ENCODE results near the gene TENT5C.

The TENT5C gene

GRCh38 chr1:117648015-117648414 lies 42.2 kb downstream of the TENT5C start:
- no peak for TF ChIP-seq CTCF (IDR thresholded peaks at IDR 0.05; ENCODE audit: low read depth, low read length, missing control alignments)
- H3K4me3 ChIP-seq (ENCODE audit: low read depth, low read length): no peak overlapping the region
- in situ Hi-C loops (cut with HindIII; ENCODE audit: low sequenced_read_pairs): no loop called here
- DNase-seq (ENCODE audit: low read depth): no peak

DNA sequence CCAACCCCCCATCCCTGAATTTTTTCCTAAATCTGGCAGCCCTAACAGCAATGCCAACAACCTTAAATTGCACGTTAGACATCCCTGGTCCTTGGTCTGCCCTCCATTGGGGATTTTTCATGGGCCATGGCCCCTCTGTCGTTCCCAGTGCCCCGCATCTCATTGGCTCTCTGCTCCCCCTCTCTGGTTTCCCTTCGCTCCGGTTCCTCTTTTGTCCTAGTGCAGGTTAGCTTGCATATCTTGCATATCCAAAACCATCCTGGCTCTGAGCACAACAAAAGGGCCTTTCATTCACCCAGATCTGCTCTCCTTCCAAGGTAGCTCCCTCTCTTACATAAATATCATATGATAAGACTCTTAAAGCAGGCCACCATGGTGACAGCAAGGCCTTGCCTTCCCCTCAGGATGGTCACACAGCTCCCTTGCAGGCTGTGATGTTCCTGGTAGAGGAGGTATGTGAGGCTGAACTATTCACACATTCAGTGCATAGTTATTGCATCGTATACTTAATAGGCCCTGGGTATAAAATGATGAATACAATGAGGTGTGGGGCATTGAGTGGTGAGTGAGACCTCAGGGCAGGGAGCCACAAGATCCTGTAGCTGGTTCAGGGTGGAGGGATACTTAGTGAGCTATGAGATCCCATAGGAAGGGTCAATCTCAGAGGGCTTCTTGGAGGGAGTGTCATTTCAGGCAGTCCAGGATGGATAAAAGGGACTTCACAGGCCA lies 45.2 kb downstream of the TENT5C start:
- no peak overlapping the region for H3K4me3 ChIP-seq (ENCODE audit: low read depth, low read length)
- in situ Hi-C loops (cut with HindIII; ENCODE audit: low sequenced_read_pairs): no loop called here
- no peak for TF ChIP-seq CTCF (IDR thresholded peaks at IDR 0.05; ENCODE audit: low read depth, low read length, missing control alignments)
- no peak for DNase-seq (ENCODE audit: low read depth)

- H3K4me3 ChIP-seq (ENCODE audit: low read depth, low read length): no peak overlapping the region
- no peak for TF ChIP-seq CTCF (IDR thresholded peaks at IDR 0.05; ENCODE audit: low read depth, low read length, missing control alignments)
- no peak for DNase-seq (ENCODE audit: low read depth)
- in situ Hi-C loops (cut with HindIII; ENCODE audit: low sequenced_read_pairs): no loop called here
Measured at GRCh38 chr1:117651616-117652015, 45.8 kb downstream of the TENT5C start.

DNA sequence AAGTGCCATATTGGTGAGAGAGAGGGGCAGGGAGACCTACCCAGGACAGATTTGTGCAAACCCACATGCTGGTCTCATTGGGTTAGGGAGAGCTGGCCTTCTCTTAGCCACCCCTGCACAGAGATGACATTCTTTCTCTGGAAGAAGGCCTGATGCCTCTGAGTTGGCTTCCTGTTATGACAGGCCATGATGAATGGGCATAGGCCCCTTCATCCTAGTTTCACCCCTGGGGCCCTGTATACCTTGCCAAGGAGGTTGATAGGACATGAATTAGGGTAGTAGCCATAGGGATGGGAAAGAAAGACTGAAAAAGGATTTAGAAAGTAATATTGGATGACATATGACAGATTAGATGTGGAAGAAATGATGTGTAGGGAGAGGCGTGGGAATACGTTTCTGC lies 46.6 kb downstream of the TENT5C start:
- no peak overlapping the region for H3K4me3 ChIP-seq (ENCODE audit: low read depth, low read length)
- no peak for DNase-seq (ENCODE audit: low read depth)
- TF ChIP-seq CTCF (IDR thresholded peaks at IDR 0.05; ENCODE audit: low read depth, low read length, missing control alignments): no peak
- in situ Hi-C loops (cut with HindIII; ENCODE audit: low sequenced_read_pairs): no loop called here

DNA sequence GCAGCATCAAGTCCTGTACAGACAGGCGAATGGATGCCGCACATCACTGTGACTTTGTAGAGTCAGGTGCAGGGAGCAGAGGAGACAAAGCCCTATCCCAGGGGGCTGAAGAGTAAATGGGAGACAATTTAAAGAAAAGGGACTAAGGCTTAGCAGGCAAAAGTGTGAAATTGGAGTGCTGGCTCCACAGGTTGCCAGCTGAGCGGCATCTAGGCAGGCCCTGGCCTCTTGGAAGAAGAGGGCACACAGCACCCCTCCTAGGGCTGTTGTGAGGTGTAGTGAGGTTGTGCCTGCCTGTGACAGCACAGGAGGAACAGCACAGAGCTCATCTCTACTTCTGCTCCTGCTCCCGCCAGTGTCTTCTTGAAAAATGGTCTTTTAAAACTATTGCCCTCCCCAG lies 47.3 kb downstream of the TENT5C start:
- H3K4me3 ChIP-seq (ENCODE audit: low read depth, low read length): no peak overlapping the region
- in situ Hi-C loops (cut with HindIII; ENCODE audit: low sequenced_read_pairs): no loop called here
- TF ChIP-seq CTCF (IDR thresholded peaks at IDR 0.05; ENCODE audit: low read depth, low read length, missing control alignments): no peak
- no peak for DNase-seq (ENCODE audit: low read depth)

DNA sequence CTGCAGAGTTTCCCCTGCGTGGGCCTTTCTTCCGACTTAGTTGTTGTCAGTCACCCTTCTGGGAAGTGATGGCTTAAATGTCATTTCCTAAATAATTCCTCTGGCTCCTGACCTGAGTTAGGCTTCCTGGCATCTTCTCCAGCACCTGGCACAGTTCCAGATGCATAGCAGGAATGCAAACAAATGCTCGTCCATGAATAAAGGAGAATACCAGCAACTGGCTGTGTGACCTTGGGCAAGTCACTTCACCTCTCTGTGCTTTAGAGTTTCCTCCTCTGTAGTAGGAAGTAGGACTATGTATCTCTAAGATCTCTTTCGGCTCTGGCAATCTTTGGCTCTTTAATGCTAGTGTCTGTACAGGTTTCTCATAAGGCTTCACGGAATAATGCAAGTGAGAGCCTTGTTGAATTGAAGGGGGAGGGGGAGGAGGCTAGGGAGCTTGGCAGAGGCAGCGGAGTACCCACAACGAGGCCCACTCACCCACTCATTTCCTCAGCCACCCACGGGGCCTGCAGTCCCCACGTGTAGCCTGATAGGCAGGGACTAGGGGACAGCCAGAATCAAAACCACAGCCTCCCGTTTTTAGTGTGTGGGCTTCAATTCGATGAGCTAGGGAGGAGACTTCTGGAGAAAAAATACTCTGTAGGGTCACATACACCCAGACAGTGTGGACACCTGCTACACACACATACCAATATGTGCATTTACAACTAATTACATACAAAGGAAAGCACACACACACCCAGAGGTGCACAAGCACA lies 48.1 kb downstream of the TENT5C start:
- no peak for DNase-seq (ENCODE audit: low read depth)
- no peak overlapping the region for H3K4me3 ChIP-seq (ENCODE audit: low read depth, low read length)
- in situ Hi-C loops (cut with HindIII; ENCODE audit: low sequenced_read_pairs): no loop called here
- TF ChIP-seq CTCF (IDR thresholded peaks at IDR 0.05; ENCODE audit: low read depth, low read length, missing control alignments): no peak

Data from astrocyte of the cerebellum (primary cell).